Measurements from ENCODE around the gene ZDHHC12.
"Not testable (repeated sequence)": the region's sequence is repeated elsewhere in the genome, so short reads cannot be mapped to it uniquely, and the experiment has no call there.

ZDHHC12 gene

GRCh38 chr9:128712451-128713410, 11.2 kb downstream of the ZDHHC12 start:
- no peak for DNase-seq (ENCODE audit: low read depth in 2 of 2, low spot score in 1 of 2)

- no peak for DNase-seq (ENCODE audit: low read depth in 2 of 2, low spot score in 1 of 2)
These were observed 16.5 kb downstream of the ZDHHC12 start for GRCh38 chr9:128707446-128707845.

GRCh38 chr9:128706671-128707381, 17.1 kb downstream of the ZDHHC12 start:
- DNase-seq (ENCODE audit: low read depth in 2 of 2, low spot score in 1 of 2), result no peak

GRCh38 chr9:128706045-128706444, 17.9 kb downstream of the ZDHHC12 start:
- DNase-seq (ENCODE audit: low read depth in 2 of 2, low spot score in 1 of 2), result no peak

GRCh38 chr9:128705051-128705965, 18.6 kb downstream of the ZDHHC12 start:
- DNase-seq (ENCODE audit: low read depth in 2 of 2, low spot score in 1 of 2), result no peak

- no peak for DNase-seq (ENCODE audit: low read depth in 2 of 2, low spot score in 1 of 2)
These were observed 19.6 kb downstream of the ZDHHC12 start for GRCh38 chr9:128704356-128704670.

GRCh38 chr9:128703616-128704355, 20.1 kb downstream of the ZDHHC12 start:
- no peak for DNase-seq (ENCODE audit: low read depth in 2 of 2, low spot score in 1 of 2)

- DNase-seq (ENCODE audit: low read depth in 2 of 2, low spot score in 1 of 2), result no peak
These were observed 20.8 kb downstream of the ZDHHC12 start for GRCh38 chr9:128702949-128703615.

GRCh38 chr9:128702445-128702948, 21.4 kb downstream of the ZDHHC12 start, which contains the start of gene PKN3:
PKN3 (plus strand) TSS chr9:128702503; CDS start chr9:128702916, 413 bp downstream.
- peak; percentile 68 to 74 for DNase-seq (ENCODE audit: low read depth in 2 of 2, low spot score in 1 of 2)

GRCh38 chr9:128701227-128701854, 22.6 kb downstream of the ZDHHC12 start:
- DNase-seq (ENCODE audit: low read depth in 2 of 2, low spot score in 1 of 2), result no peak

- not testable (repeated sequence) for DNase-seq (ENCODE audit: low read depth in 2 of 2, low spot score in 1 of 2)
These were observed 24.7 kb downstream of the ZDHHC12 start for GRCh38 chr9:128699096-128699795.

- no peak for DNase-seq (ENCODE audit: low read depth in 2 of 2, low spot score in 1 of 2)
These were observed 26.8 kb downstream of the ZDHHC12 start for GRCh38 chr9:128696923-128697707.

GRCh38 chr9:128694344-128694743, 29.6 kb downstream of the ZDHHC12 start:
- DNase-seq (ENCODE audit: low read depth in 2 of 2, low spot score in 1 of 2), result no peak

GRCh38 chr9:128693738-128694137, 30.2 kb downstream of the ZDHHC12 start:
- not testable (repeated sequence) for DNase-seq (ENCODE audit: low read depth in 2 of 2, low spot score in 1 of 2)

- DNase-seq (ENCODE audit: low read depth in 2 of 2, low spot score in 1 of 2), result no peak
These were observed 33.3 kb downstream of the ZDHHC12 start for GRCh38 chr9:128690684-128691034.

GRCh38 chr9:128689820-128690683, 33.9 kb downstream of the ZDHHC12 start:
- peak in 1 of 2 donors; percentile 42 for DNase-seq (ENCODE audit: low read depth in 2 of 2, low spot score in 1 of 2)

- DNase-seq (ENCODE audit: low read depth in 2 of 2, low spot score in 1 of 2), result peak in 1 of 2 donors; percentile 41
These were observed 34.6 kb downstream of the ZDHHC12 start for GRCh38 chr9:128689293-128689774.

Data from stimulated activated CD8-positive, alpha-beta memory T cell treated with anti-CD3 and anti-CD28 coated beads, Interleukin-4, amount 100 ng/mL, for 4 hours (primary cell).